AG10803 (cell line): ENCODE measurements around the gene PC.

Experiments used
- DNase-seq: peaks from one replicate; pipeline ENCODE4 v3.0.0; 2010; ENCODE audit warnings: low read depth
- H3K4me3 ChIP-seq: 2 replicates; pipeline ENCODE4 v1.5.1; 2011; ENCODE audit warnings: mild to moderate bottlenecking, low read length, control low read depth
- CTCF ChIP-seq: conservative IDR thresholded peaks from 2 replicates; pipeline ENCODE4 v1.5.1; 2011; ENCODE audit warnings: mild to moderate bottlenecking, low read length, control low read depth, inconsistent platforms

PC gene

GRCh38 chr11:66918741-66919140, 39.4 kb downstream of the PC start:
- DNase-seq = no peak
- H3K4me3 ChIP-seq = no peak overlapping the region
- no peak for TF ChIP-seq CTCF

- DNase-seq = no peak
- TF ChIP-seq CTCF = no peak
- no peak overlapping the region for H3K4me3 ChIP-seq
Observed at GRCh38 chr11:66915866-66916265, 42.3 kb downstream of the PC start.

GRCh38 chr11:66915046-66915832, 42.9 kb downstream of the PC start:
- no peak for DNase-seq
- no peak for TF ChIP-seq CTCF
- no peak overlapping the region for H3K4me3 ChIP-seq

- no peak for DNase-seq
- TF ChIP-seq CTCF = no peak
- H3K4me3 ChIP-seq = no peak overlapping the region
Observed at GRCh38 chr11:66914505-66914904, 43.7 kb downstream of the PC start.

- no peak for DNase-seq
- no peak for TF ChIP-seq CTCF
- no peak overlapping the region for H3K4me3 ChIP-seq
Observed at GRCh38 chr11:66912911-66913310, 45.3 kb downstream of the PC start.

GRCh38 chr11:66912361-66912760, 45.8 kb downstream of the PC start:
- TF ChIP-seq CTCF = no peak
- H3K4me3 ChIP-seq = no peak overlapping the region
- no peak for DNase-seq

GRCh38 chr11:66910669-66911068, 47.5 kb downstream of the PC start:
- no peak for TF ChIP-seq CTCF
- DNase-seq = no peak
- no peak overlapping the region for H3K4me3 ChIP-seq
